Subcutaneous abdominal adipose tissue (tissue), 5 donors: ENCODE data around the gene SUB1.
A peak's percentile ranks its signal among the peaks of the same experiment; 100 is the strongest.

Source experiments
- H3K27ac ChIP-seq: one replicate; pipeline ENCODE4 v1.7.0; 2013; ENCODE audit warnings: low read depth, mild to moderate bottlenecking, inconsistent platforms, low read length, moderate library complexity
- H3K27me3 ChIP-seq, 5 donors: one replicate each; pipeline ENCODE4 v1.7.0; 2013; ENCODE audit warnings: low read length in 5 of 5, inconsistent platforms in 1 of 5; ENCODE audit not compliant: control insufficient read depth in 5 of 5, insufficient read depth in 4 of 5
- H3K36me3 ChIP-seq, 5 donors: one replicate each; pipeline ENCODE4 v1.7.0; 2013; ENCODE audit warnings: low read length in 5 of 5; ENCODE audit not compliant: control insufficient read depth in 5 of 5, insufficient read depth in 5 of 5
- H3K4me1 ChIP-seq, 5 donors: one replicate each; pipeline ENCODE4 v1.7.0; 2013; ENCODE audit warnings: low read length in 5 of 5, mild to moderate bottlenecking in 3 of 5, moderate library complexity in 1 of 5; ENCODE audit not compliant: control insufficient read depth in 5 of 5, insufficient read depth in 5 of 5
- H3K4me3 ChIP-seq, 5 donors: one replicate each; pipeline ENCODE4 v1.7.0; 2013; ENCODE audit warnings: low read length in 5 of 5, low read depth in 1 of 5
- H3K9ac ChIP-seq, 5 donors: one replicate each; pipeline ENCODE4 v1.7.0; 2013; ENCODE audit warnings: low read length in 5 of 5, mild to moderate bottlenecking in 4 of 5, moderate library complexity in 3 of 5
- H3K9me3 ChIP-seq, 5 donors: one replicate each; pipeline ENCODE4 v1.7.0; 2013; ENCODE audit warnings: low read length in 5 of 5; ENCODE audit not compliant: control insufficient read depth in 5 of 5
- donor health status: healthy.
- donor health status: healthy.
- donor health status: healthy.
- donor health status: healthy.
- donor health status: healthy.

Gene SUB1

DNA sequence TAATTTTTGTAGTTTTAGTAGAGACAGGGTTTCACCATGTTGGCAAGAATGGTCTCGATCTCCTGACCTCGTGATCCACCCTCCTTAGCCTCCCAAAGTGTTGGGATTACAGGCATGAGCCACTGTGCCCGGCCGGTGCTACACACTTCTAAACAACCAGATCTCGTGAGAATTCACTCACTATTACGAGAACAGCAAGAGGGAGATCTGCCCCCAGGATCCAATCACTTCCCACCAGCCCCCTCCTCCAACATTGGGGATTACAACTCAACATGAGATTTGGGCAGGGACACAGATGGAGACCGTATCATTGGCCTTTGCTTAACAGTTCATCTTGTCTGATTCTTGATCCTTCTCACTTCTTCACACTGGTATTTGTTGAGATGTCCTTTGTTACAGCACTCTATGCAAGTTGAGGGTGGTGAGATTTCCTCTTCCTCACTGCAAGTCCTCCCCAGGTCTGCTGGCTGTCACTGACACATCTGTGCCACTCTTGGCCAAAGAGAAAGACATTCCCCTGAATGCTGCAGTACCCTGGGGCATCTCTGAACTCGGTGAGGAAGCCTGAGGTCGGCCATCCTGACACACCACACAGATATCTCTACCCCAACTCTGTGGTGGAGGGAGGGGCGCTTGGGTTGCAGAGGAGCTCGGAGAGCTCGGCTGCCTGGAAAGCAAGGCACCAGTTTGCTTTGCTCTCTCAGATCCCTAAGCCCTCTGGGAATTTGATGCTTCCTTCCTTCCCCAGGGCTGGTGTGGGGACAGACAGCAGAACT is 4.2 kb upstream of the SUB1 start:
- Histone ChIP-seq H3K9me3 (peaks cover 0 to 5% (median 0%) of the 10 kb centered on the region in 5 donors), H3K27ac (no peak overlapping the region), H3K4me1 (peaks cover 0 to 12% (median 7%) of the 10 kb centered on the region in 5 donors), H3K9ac (no peak overlapping the region), H3K4me3 (no peak overlapping the region), H3K36me3 (no peaks in the 10 kb centered on the region), H3K27me3 (no peaks in the 10 kb centered on the region)

DNA sequence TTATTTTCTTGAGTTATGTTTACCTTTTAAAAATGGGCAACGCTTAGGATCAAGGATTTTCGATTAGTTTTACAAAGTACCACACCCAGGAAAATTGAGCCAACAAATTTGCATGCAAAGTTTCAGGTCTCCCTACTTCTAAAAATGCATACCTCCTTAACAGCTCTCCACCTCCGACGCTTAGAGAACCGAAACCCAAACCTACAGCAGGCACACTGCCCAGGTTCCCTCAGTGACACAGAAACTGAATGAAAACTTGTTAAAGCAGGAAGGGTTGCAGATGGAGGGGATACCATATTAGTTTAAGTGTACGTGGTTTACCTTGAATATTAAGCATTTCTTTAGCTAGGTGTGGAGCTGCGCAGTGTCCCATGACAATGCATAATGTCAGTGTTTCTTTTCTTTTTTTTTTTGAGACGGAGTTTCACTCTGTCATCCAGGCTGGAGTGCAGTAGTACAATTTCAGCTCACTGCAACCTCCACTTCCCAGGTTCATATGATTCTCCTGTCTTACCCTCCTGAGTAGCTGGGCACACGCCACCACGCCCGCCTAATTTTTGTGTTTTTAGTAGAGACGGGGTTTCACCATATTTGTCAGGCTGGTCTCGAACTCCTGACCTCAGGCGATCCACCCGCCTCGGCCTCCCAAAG is 1.6 kb upstream of the SUB1 start:
- H3K27ac ChIP-seq, result no peak overlapping the region
- peaks cover 0 to 4% (median 3%) of the 10 kb centered on the region in 5 donors for H3K36me3 ChIP-seq

DNA sequence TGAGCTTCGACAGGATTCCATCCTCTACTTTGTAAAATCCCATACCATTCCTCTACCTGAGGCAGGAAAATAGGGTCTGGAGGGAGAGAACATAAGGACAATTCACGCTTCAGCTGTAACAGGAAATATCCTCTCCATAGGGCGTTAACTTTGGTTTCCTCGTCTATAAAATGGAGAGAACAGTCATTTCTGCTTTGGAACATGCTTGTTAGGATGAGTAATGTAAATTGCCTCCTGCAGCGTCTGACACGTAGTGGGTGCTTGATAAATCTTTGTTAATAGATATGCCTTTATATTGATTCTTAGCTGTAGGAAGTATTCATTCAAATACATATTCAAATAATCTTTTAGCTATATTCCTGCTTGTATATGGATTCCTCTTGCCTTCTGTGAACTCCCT is 711 bp upstream of the SUB1 start:
- Histone ChIP-seq H3K4me1 (peaks cover 2 to 35% (median 24%) of the 10 kb centered on the region in 5 donors), H3K36me3 (peaks cover 5 to 13% (median 8%) of the 10 kb centered on the region in 5 donors), H3K9ac (no peak overlapping the region), H3K4me3 (peak overlapping the region in 2 of 5 donors; percentile 29 to 85), H3K27me3 (no peaks in the 10 kb centered on the region), H3K27ac (no peak overlapping the region), H3K9me3 (peaks cover 0 to 5% (median 0%) of the 10 kb centered on the region in 5 donors)

More for the DNA sequence above, 1.6 kb upstream of the SUB1 start:
- H3K9ac ChIP-seq, result no peak overlapping the region
- no peaks in the 10 kb centered on the region for H3K27me3 ChIP-seq
- no peak overlapping the region for H3K4me3 ChIP-seq
- peaks cover 0 to 5% (median 0%) of the 10 kb centered on the region in 5 donors for H3K9me3 ChIP-seq
- peaks cover 2 to 31% (median 24%) of the 10 kb centered on the region in 5 donors for H3K4me1 ChIP-seq

DNA sequence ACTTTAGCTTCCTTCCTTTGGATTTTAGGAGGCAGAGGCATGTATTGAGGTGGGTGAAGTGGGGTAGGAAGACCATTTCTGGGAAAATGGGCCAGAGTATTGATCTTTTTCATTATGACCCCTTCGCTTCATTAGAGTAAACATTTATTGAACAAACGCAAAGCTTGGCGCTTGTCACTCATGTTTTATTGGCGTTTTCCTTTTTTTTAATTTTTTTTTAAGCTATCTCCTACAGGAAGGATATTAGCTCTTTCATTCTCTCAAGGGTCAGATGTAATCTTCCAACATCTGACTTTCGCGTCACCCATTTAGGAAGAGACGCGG is 273 bp upstream of the SUB1 start:
- Histone ChIP-seq H3K9ac (peak overlapping the region in 2 of 5 donors; percentile 87 to 94), H3K36me3 (peaks cover 5 to 16% (median 12%) of the 10 kb centered on the region in 5 donors), H3K27me3 (no peaks in the 10 kb centered on the region), H3K9me3 (peaks cover 0 to 5% (median 0%) of the 10 kb centered on the region in 5 donors), H3K4me1 (peaks cover 2 to 35% (median 24%) of the 10 kb centered on the region in 5 donors), H3K27ac (peak overlapping the region; percentile 98), H3K4me3 (peak overlapping the region; percentile 29 to 89 (median 84))

DNA sequence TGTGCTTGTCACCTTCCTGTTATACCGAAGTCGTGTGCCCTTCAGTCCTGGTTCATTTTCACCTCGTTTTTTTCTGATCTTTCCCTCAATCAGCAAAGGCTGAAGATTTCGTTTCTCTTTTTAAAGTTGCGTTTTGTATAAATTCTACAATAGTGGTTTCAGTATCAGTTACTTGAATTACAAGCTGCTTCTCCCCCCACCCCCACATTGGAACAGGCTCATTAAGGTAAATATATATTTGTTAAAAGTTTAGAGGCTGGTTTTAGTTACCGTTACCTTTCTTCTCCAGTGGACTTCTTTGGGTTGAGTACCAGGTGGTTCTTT is 881 bp downstream of the SUB1 start:
- Histone ChIP-seq H3K9me3 (peaks cover 0 to 5% (median 0%) of the 10 kb centered on the region in 5 donors), H3K27me3 (no peaks in the 10 kb centered on the region), H3K4me3 (peak overlapping the region; percentile 72 to 89 (median 84)), H3K27ac (peak overlapping the region; percentile 98), H3K4me1 (peaks cover 2 to 35% (median 24%) of the 10 kb centered on the region in 5 donors), H3K36me3 (peaks cover 5 to 20% (median 12%) of the 10 kb centered on the region in 5 donors), H3K9ac (peak overlapping the region; percentile 71 to 94 (median 87))

DNA sequence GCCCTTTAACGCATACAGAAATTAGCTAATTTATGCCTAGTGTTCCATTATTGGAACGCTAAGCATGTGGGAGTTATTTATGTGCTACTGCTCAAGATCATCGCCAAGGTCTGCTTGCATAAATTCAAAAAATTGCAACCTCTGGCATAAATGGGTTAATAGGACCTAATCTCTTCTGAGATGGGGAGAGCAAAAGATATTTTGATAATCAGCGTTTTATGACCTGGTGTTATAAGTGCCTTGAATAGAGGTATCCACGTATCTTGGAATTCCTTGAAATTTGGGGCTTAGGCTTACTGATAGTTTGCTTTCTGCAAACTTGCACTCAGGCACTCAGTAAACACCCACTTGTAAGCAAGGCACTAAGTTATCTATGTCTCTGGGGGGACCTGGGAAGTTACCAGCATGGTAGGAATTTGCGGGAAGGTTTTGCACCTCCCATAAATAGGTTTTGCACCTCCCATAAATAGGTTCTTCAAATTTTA is 1.8 kb downstream of the SUB1 start:
- peaks cover 0 to 5% (median 0%) of the 10 kb centered on the region in 5 donors for H3K9me3 ChIP-seq
- peak overlapping the region in 4 of 5 donors; percentile 4 to 94 (median 80) for H3K9ac ChIP-seq
- H3K27me3 ChIP-seq, result no peaks in the 10 kb centered on the region
- H3K27ac ChIP-seq, result peak overlapping the region; percentile 98
- H3K4me1 ChIP-seq, result peaks cover 2 to 35% (median 24%) of the 10 kb centered on the region in 5 donors
- H3K4me3 ChIP-seq, result peak overlapping the region; percentile 26 to 89 (median 84)
- H3K36me3 ChIP-seq, result peaks cover 14 to 28% (median 17%) of the 10 kb centered on the region in 5 donors

DNA sequence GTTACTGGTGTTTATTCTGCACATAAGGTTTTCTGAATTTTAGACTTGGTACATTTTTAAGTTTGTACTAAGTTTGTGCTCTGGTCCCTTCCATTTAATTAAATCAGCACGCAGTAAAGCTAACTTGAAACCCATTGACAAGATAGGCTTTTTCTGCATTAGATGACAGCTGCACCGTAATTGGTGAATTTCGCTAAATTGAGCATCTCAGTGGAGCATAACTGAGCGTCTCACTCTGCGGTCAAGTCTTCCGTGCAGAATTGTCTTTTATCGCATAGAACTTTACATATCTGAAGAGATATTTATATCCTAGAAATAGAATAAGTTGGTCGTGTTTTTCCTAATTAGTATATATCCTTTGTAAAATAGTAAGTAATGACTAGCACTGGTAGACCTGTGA is 4.1 kb downstream of the SUB1 start:
- peaks cover 27 to 48% (median 36%) of the 10 kb centered on the region in 5 donors for H3K36me3 ChIP-seq
- peaks cover 4 to 41% (median 20%) of the 10 kb centered on the region in 5 donors for H3K4me1 ChIP-seq
- H3K27ac ChIP-seq, result peak overlapping the region; percentile 37
- H3K9me3 ChIP-seq, result peaks cover 0 to 3% (median 0%) of the 10 kb centered on the region in 5 donors
- no peak overlapping the region for H3K4me3 ChIP-seq
- H3K27me3 ChIP-seq, result no peaks in the 10 kb centered on the region
- H3K9ac ChIP-seq, result no peak overlapping the region

DNA sequence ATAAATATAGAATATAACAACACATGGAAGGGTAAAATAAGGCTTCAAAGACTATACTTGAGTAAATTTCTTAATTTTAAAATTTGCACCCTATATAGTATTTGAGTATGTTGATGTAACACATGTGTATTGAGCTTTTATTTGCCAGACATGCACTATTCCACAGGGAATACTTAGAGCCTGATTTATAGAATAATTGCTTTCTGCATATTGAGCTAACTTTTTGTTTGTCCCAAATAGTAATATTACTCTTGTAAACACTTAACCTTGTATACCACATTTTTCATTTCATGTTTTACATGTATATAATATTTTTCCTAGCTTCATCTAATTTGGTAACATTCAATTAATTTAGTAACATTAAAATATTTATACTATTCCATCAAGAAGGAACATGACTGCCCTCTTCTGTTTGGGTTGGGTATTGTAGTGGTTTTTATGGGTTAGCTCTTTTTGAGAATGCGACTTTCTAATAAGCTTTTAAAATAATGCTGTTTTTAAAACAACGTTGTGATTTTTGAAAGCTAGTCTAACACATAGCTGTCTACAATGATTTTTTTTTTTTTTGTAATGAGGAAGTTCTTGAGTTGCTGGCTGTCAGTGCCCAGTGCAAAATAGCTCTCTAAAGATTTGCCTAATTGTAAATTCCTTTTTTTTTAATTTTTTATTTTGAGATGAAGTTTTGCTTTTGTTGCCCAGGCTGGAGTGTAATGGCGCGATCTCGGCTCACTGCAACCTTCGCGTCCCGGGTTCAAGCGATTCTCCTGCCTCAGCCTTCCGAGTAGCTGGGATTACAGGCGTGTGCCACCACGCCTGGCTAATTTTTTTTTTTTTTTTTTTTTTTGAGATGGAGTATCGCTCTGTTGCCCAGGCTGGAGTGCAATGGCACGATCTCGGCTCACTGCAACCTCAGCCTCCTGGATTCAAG is 4.8 kb downstream of the SUB1 start:
- H3K4me1 ChIP-seq, result peaks cover 4 to 37% (median 20%) of the 10 kb centered on the region in 5 donors
- H3K9ac ChIP-seq, result no peak overlapping the region
- H3K4me3 ChIP-seq, result no peak overlapping the region
- H3K9me3 ChIP-seq, result no peaks in the 10 kb centered on the region
- peaks cover 32 to 56% (median 42%) of the 10 kb centered on the region in 5 donors for H3K36me3 ChIP-seq
- H3K27me3 ChIP-seq, result no peaks in the 10 kb centered on the region
- H3K27ac ChIP-seq, result peak overlapping the region; percentile 37

DNA sequence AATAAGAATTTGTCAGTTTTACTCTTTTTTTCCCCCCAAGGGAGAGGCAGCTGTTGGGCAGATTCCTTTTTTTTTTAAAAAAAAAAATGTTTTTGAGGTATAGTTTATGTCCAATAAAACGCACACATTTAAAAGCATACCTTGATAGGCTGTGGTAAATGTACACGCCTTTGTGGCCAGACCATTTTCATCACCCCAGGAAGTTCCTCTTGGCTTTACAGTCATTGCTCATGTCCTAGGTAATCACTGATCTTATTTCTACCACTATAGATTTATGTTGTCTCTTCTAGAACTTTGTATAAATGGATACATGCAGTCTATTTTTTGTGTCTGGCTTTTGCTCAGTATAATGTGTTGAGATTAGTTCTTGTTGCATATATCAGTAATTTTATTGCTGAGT is 9.8 kb downstream of the SUB1 start:
- H3K4me3 ChIP-seq, result no peak overlapping the region
- no peaks in the 10 kb centered on the region for H3K9me3 ChIP-seq
- peak overlapping the region in 1 of 5 donors; percentile 19 for H3K9ac ChIP-seq
- H3K27me3 ChIP-seq, result no peaks in the 10 kb centered on the region
- H3K27ac ChIP-seq, result peak overlapping the region; percentile 17
- H3K4me1 ChIP-seq, result peaks cover 3 to 49% (median 40%) of the 10 kb centered on the region in 5 donors
- peaks cover 43 to 60% (median 54%) of the 10 kb centered on the region in 5 donors for H3K36me3 ChIP-seq
